Right cardiac atrium (tissue), 5 donors: ENCODE measurements around the gene SHISAL2A. TPM values are rescaled to one million over a fixed set of nuclear protein-coding genes. Genes with fewer than 3 reads are reported as not detected.

Experiments
- ATAC-seq, 2 donors: fragments of 200-7000 bp; cut with Tn5 transposase; one replicate each; pipeline versions ENCODE4 v1.8.0 to v1.9.1; 2020; ENCODE audit warnings: moderate library complexity in 2 of 2, mild to moderate bottlenecking in 1 of 2
- DNase-seq, 3 donors: peaks; one replicate each; pipeline ENCODE4 v3.0.0-alpha.2; 2020
- H3K27ac ChIP-seq: one replicate; pipeline ENCODE4 v1.5.1; 2013; ENCODE audit warnings: mild to moderate bottlenecking, low read length, control low read depth, moderate library complexity
- H3K27me3 ChIP-seq: one replicate; pipeline ENCODE4 v1.6.1; 2013; ENCODE audit not compliant: control insufficient read depth, insufficient read depth
- H3K4me1 ChIP-seq: one replicate; pipeline ENCODE4 v1.6.1; 2013; ENCODE audit warnings: low read length; ENCODE audit not compliant: control insufficient read depth, insufficient read depth
- H3K4me3 ChIP-seq: one replicate; pipeline ENCODE4 v1.5.1; 2013; ENCODE audit warnings: low read length, control low read depth
- H3K9me3 ChIP-seq: one replicate; pipeline ENCODE4 v1.6.1; 2013; ENCODE audit warnings: low read length; ENCODE audit not compliant: control insufficient read depth
- WGBS: extraction: QIAGEN DNeasy Blood & Tissue Kit; methylation state at CpG from one replicate; pipeline ENCODE4 v1.1.7; 2013; 5-methylcytosine and 5-hydroxymethylcytosine counted together
- intact Hi-C, 4 donors: fragments of 100-400 bp; cut with DNase I; formaldehyde crosslinking; loops; one replicate each; pipeline versions ENCODE4 v1.11.0 to v1.14.0; 2022 to 2023
- polyA plus RNA-seq: library from polyadenylated mRNA; stranded (reverse); fragments of 200-250 nt; gene quantifications from one replicate; pipeline ENCODE4 v1.2.3, GENCODE V29; 2013
- total RNA-seq, 4 donors: library from RNA; stranded (reverse); fragmentation: NEBNext Ultra II Directional; extraction: Animal tissue kit (Norgen Biotek cat#: 25700); gene quantifications; one replicate each; pipeline ENCODE4 v1.2.1, GENCODE V29; 2021
- donor health status: healthy with polysubstance abuse.
- donor health status: DM: no; HTN: yes; CAD: no.
- donor health status: DM: no; HTN: no; CAD: no.
- donor health status: DM: no; HTN: yes; CAD: no; lungs with severe emphysema.
- donor health status: DM: yes; HTN: yes; CAD: no.

The SHISAL2A gene
- total and polyA plus RNA-seq, 5 donors: not detected

- WGBS: 98% methylated on average over 8 of the region's 8 CpGs
- intact Hi-C loops: no loop called here
- H3K27ac ChIP-seq: no peak overlapping the region
- ATAC-seq (no peak), DNase-seq (no peak)
- H3K27me3 ChIP-seq: no peaks in the 10 kb centered on the region
- H3K9me3 ChIP-seq: no peaks in the 10 kb centered on the region
- H3K4me1 ChIP-seq: peaks cover 7% of the 10 kb centered on the region
- H3K4me3 ChIP-seq: no peak overlapping the region
Observed at GRCh38 chr1:52600533-52601179, 32.3 kb upstream of the SHISAL2A start.

- intact Hi-C loops: no loop called here
- Histone ChIP-seq H3K27ac (no peak overlapping the region), H3K4me1 (peaks cover 7% of the 10 kb centered on the region), H3K9me3 (no peaks in the 10 kb centered on the region), H3K27me3 (no peaks in the 10 kb centered on the region), H3K4me3 (no peak overlapping the region)
- DNase-seq: no peak
- ATAC-seq: no peak
- WGBS: 61% methylated on average over 3 of the region's 3 CpGs
Observed at GRCh38 chr1:52601519-52601918, 31.4 kb upstream of the SHISAL2A start.

GRCh38 chr1:52601991-52602855 lies 30.7 kb upstream of the SHISAL2A start, which contains the start of gene GPX7:
TSS of gene GPX7 (plus strand) at chr1:52602371. CDS start at chr1:52602410, 39 bp downstream.
- Histone ChIP-seq H3K9me3 (no peaks in the 10 kb centered on the region), H3K27me3 (no peaks in the 10 kb centered on the region), H3K4me1 (peaks cover 7% of the 10 kb centered on the region), H3K4me3 (peak within 1 kb of the TSS; percentile 67), H3K27ac (peak within 1 kb of the TSS; percentile 63)
- DNase-seq (peak; percentile 64 to 81 (median 77)), ATAC-seq (peak; percentile 72 to 73)
- WGBS: 1% methylated on average over 97 of the region's 97 CpGs
- intact Hi-C loops: no loop called here

GRCh38 chr1:52602856-52603600 lies 29.9 kb upstream of the SHISAL2A start:
- peak overlapping the region; percentile 63 for H3K27ac ChIP-seq
- H3K9me3 ChIP-seq: no peaks in the 10 kb centered on the region
- WGBS: 36% methylated on average over 21 of the region's 21 CpGs
- peaks cover 7% of the 10 kb centered on the region for H3K4me1 ChIP-seq
- H3K27me3 ChIP-seq: no peaks in the 10 kb centered on the region
- DNase-seq: no peak
- H3K4me3 ChIP-seq: peak overlapping the region; percentile 67
- peak; percentile 3 to 13 for ATAC-seq
- intact Hi-C loops: no loop called here

GRCh38 chr1:52603630-52604029 lies 29.3 kb upstream of the SHISAL2A start:
- no peak overlapping the region for H3K4me3 ChIP-seq
- no peak for ATAC-seq
- 81% methylated on average over 6 of the region's 6 CpGs for WGBS

GRCh38 chr1:52604063-52604770 lies 28.8 kb upstream of the SHISAL2A start:
- Histone ChIP-seq H3K27ac (peak overlapping the region; percentile 13), H3K4me3 (no peak overlapping the region), H3K27me3 (no peaks in the 10 kb centered on the region), H3K9me3 (no peaks in the 10 kb centered on the region), H3K4me1 (peaks cover 7% of the 10 kb centered on the region)
- no peak for DNase-seq
- intact Hi-C loops: no loop called here
- WGBS: 42% methylated on average over 3 of the region's 3 CpGs
- ATAC-seq: no peak

More at GRCh38 chr1:52603630-52604029, 29.3 kb upstream of the SHISAL2A start:
- H3K27ac ChIP-seq: peak overlapping the region; percentile 63
- H3K27me3 ChIP-seq: no peaks in the 10 kb centered on the region
- DNase-seq: no peak
- intact Hi-C loops: no loop called here
- H3K9me3 ChIP-seq: no peaks in the 10 kb centered on the region
- peaks cover 7% of the 10 kb centered on the region for H3K4me1 ChIP-seq

- no peaks in the 10 kb centered on the region for H3K27me3 ChIP-seq
- DNase-seq: no peak
- no peak overlapping the region for H3K4me3 ChIP-seq
- peak; percentile 83 to 89 for ATAC-seq
- H3K9me3 ChIP-seq: no peaks in the 10 kb centered on the region
- H3K27ac ChIP-seq: no peak overlapping the region
- 36% methylated on average over 2 of the region's 2 CpGs for WGBS
- intact Hi-C loops: no loop called here
- no peaks in the 10 kb centered on the region for H3K4me1 ChIP-seq
Observed at GRCh38 chr1:52613636-52614373, 19.2 kb upstream of the SHISAL2A start.

- Histone ChIP-seq H3K4me3 (no peak overlapping the region), H3K27me3 (no peaks in the 10 kb centered on the region), H3K27ac (no peak overlapping the region), H3K9me3 (no peaks in the 10 kb centered on the region), H3K4me1 (no peaks in the 10 kb centered on the region)
- intact Hi-C loops: no loop called here
- ATAC-seq: no peak
- no peak for DNase-seq
- WGBS: 94% methylated on average over 5 of the region's 5 CpGs
Observed at GRCh38 chr1:52614671-52615070, 18.3 kb upstream of the SHISAL2A start.

GRCh38 chr1:52615489-52616042 lies 17.4 kb upstream of the SHISAL2A start:
- intact Hi-C loops: no loop called here
- H3K27ac ChIP-seq: no peak overlapping the region
- H3K4me3 ChIP-seq: no peak overlapping the region
- WGBS: 88% methylated on average over 5 of the region's 5 CpGs
- no peaks in the 10 kb centered on the region for H3K27me3 ChIP-seq
- H3K9me3 ChIP-seq: no peaks in the 10 kb centered on the region
- ATAC-seq: no peak
- no peak for DNase-seq
- H3K4me1 ChIP-seq: no peaks in the 10 kb centered on the region

- no peak overlapping the region for H3K27ac ChIP-seq
- DNase-seq: no peak
- intact Hi-C loops: no loop called here
- peaks cover 2% of the 10 kb centered on the region for H3K9me3 ChIP-seq
- no peaks in the 10 kb centered on the region for H3K4me1 ChIP-seq
- ATAC-seq: no peak
- no peak overlapping the region for H3K4me3 ChIP-seq
- no peaks in the 10 kb centered on the region for H3K27me3 ChIP-seq
- WGBS: 96% methylated on average over 2 of the region's 2 CpGs
Observed at GRCh38 chr1:52621950-52622349, 11.0 kb upstream of the SHISAL2A start.
